OCI-LY1 (cell line): ENCODE measurements around the gene ZNF687.

Experiments
- H2AFZ ChIP-seq: fragments of 200-600 bp; sonication (generic), shearing (Covaris generic); 2 replicates; pipeline ENCODE4 v1.6.0; 2014; ENCODE audit warnings: antibody characterized with exemption, mild to moderate bottlenecking, low read length
- H3F3A ChIP-seq: fragments of 200-600 bp; sonication (generic), shearing (Covaris generic); 2 replicates; pipeline ENCODE4 v1.6.0; 2014; ENCODE audit warnings: mild to moderate bottlenecking, antibody characterized with exemption, low read length, moderate library complexity; ENCODE audit not compliant: insufficient read depth
- H3K27ac ChIP-seq: fragments of 200-600 bp; sonication (generic); 2 replicates; pipeline ENCODE4 v1.5.1; 2014; ENCODE audit warnings: low read length, mixed run types, mild to moderate bottlenecking, low read depth; ENCODE audit not compliant: poor library complexity, severe bottlenecking
- H3K27me3 ChIP-seq: fragments of 200-600 bp; sonication (generic); 2 replicates; pipeline ENCODE4 v1.6.0; 2014; ENCODE audit warnings: antibody characterized with exemption, mild to moderate bottlenecking, low read length, moderate library complexity; ENCODE audit not compliant: insufficient read depth
- H3K36me3 ChIP-seq: fragments of 200-600 bp; sonication (generic); 2 replicates; pipeline ENCODE4 v1.6.1; 2014; ENCODE audit warnings: mild to moderate bottlenecking, antibody characterized with exemption, low read length, moderate library complexity, mixed read lengths; ENCODE audit not compliant: insufficient read depth
- H3K4me1 ChIP-seq: fragments of 200-600 bp; sonication (generic); 2 replicates; pipeline ENCODE4 v1.5.1; 2014; ENCODE audit warnings: mild to moderate bottlenecking, low read length, moderate library complexity; ENCODE audit not compliant: insufficient read depth, severe bottlenecking
- H3K4me2 ChIP-seq: fragments of 200-600 bp; sonication (generic), shearing (Covaris generic); 2 replicates; pipeline ENCODE4 v1.6.1; 2014; ENCODE audit warnings: low read length
- H3K4me3 ChIP-seq: fragments of 200-600 bp; sonication (generic); 2 replicates; pipeline ENCODE4 v1.5.1; 2014; ENCODE audit warnings: low read length, low read depth, mild to moderate bottlenecking, mixed read lengths; ENCODE audit not compliant: poor library complexity, severe bottlenecking
- H3K79me2 ChIP-seq: fragments of 200-600 bp; shearing (Covaris generic); 2 replicates; pipeline ENCODE4 v1.6.1; 2016; ENCODE audit warnings: mixed run types, low read length, mixed read lengths; ENCODE audit not compliant: insufficient read depth
- H3K9ac ChIP-seq: fragments of 200-600 bp; sonication (generic), shearing (Covaris generic); 2 replicates; pipeline ENCODE4 v1.6.1; 2014; ENCODE audit warnings: mild to moderate bottlenecking, low read length, mixed read lengths
- H3K9me2 ChIP-seq: fragments of 200-600 bp; sonication (generic), shearing (Covaris generic); 2 replicates; pipeline ENCODE4 v1.6.1; 2014; ENCODE audit warnings: low read depth, mild to moderate bottlenecking, low read length, mixed read lengths
- H3K9me3 ChIP-seq: fragments of 200-600 bp; shearing (Covaris generic); 2 replicates; pipeline ENCODE4 v1.6.1; 2014; ENCODE audit warnings: low read length, mixed read lengths
- H4K20me1 ChIP-seq: fragments of 200-600 bp; sonication (generic), shearing (Covaris generic); 2 replicates; pipeline ENCODE4 v1.6.0; 2016; ENCODE audit warnings: mild to moderate bottlenecking, low read length; ENCODE audit not compliant: insufficient read depth
- EZH2 ChIP-seq: fragments of 200-600 bp; sonication (generic), shearing (Covaris generic); IDR thresholded peaks from 2 replicates; pipeline ENCODE4 v1.8.0; 2017; ENCODE audit warnings: borderline replicate concordance, mixed run types, mild to moderate bottlenecking, antibody characterized with exemption, low read length, moderate library complexity, mixed read lengths
- TF ChIP-seq, protein P1 (sequence below): fragments of 200-600 bp; sonication (generic), shearing (Covaris generic); IDR thresholded peaks from 2 replicates; pipeline ENCODE4 v1.5.1; 2017; ENCODE audit warnings: mild to moderate bottlenecking, antibody characterized with exemption, low read length, moderate library complexity, mixed read lengths

ZNF687 gene

DNA sequence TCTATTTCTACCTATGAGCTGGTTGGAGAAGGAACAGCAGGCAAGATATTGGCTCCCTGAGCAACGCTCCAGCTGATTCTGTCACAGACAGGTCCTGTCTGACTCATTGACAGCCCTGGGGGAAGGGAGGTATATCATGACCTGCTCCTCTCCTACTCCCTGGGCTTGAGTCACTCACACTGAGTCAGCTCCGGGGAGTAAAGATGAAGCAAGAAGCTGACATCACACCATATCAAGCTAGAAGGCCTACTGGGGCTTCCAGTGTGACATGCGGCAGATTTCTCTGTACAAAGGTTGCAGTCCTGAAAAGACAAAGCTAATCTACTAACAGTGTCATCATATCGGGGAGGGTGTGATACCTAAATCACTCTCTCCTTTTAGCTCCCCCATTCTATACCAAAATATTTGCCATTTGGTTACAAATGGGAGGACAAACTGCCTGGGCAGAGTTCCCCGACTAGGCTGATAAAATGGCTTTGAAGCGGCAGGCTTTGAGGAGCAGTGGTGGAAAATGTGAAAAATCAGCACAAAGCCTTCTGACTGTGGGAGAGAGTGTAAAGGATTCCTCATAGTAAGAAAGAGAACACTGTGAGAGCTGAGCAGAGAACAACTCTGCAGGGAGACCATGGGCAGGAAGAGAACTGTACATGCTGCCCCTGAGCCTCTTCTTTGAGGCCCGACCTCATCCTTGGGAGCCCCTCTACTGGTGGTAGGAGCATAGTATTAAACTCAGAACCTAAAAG lies 29.7 kb downstream of the ZNF687 start:
- no peak overlapping the region for H3K27ac ChIP-seq
- no peak overlapping the region for H3K9ac ChIP-seq
- TF ChIP-seq, protein P1, sequence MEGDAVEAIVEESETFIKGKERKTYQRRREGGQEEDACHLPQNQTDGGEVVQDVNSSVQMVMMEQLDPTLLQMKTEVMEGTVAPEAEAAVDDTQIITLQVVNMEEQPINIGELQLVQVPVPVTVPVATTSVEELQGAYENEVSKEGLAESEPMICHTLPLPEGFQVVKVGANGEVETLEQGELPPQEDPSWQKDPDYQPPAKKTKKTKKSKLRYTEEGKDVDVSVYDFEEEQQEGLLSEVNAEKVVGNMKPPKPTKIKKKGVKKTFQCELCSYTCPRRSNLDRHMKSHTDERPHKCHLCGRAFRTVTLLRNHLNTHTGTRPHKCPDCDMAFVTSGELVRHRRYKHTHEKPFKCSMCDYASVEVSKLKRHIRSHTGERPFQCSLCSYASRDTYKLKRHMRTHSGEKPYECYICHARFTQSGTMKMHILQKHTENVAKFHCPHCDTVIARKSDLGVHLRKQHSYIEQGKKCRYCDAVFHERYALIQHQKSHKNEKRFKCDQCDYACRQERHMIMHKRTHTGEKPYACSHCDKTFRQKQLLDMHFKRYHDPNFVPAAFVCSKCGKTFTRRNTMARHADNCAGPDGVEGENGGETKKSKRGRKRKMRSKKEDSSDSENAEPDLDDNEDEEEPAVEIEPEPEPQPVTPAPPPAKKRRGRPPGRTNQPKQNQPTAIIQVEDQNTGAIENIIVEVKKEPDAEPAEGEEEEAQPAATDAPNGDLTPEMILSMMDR: no peak
- no peak for TF ChIP-seq EZH2
- H3F3A ChIP-seq: no peaks in the 10 kb centered on the region
- H3K9me2 ChIP-seq: no peaks in the 10 kb centered on the region
- H3K79me2 ChIP-seq: no peaks in the 10 kb centered on the region
- H4K20me1 ChIP-seq: no peaks in the 10 kb centered on the region
- H3K36me3 ChIP-seq: peaks cover 87% of the 10 kb centered on the region
- H3K27me3 ChIP-seq: no peaks in the 10 kb centered on the region
- H3K4me1 ChIP-seq: no peaks in the 10 kb centered on the region
- no peak overlapping the region for H2AFZ ChIP-seq
- no peak overlapping the region for H3K4me2 ChIP-seq
- H3K4me3 ChIP-seq: no peak overlapping the region
- no peaks in the 10 kb centered on the region for H3K9me3 ChIP-seq

GRCh38 chr1:151312411-151312810 lies 30.3 kb downstream of the ZNF687 start:
- no peaks in the 10 kb centered on the region for H3K9me3 ChIP-seq
- no peaks in the 10 kb centered on the region for H3K9me2 ChIP-seq
- H3K4me2 ChIP-seq: no peak overlapping the region
- H4K20me1 ChIP-seq: no peaks in the 10 kb centered on the region
- peaks cover 83% of the 10 kb centered on the region for H3K36me3 ChIP-seq
- H3K4me3 ChIP-seq: no peak overlapping the region
- H2AFZ ChIP-seq: no peak overlapping the region
- H3K79me2 ChIP-seq: no peaks in the 10 kb centered on the region
- H3K27me3 ChIP-seq: no peaks in the 10 kb centered on the region
- H3K27ac ChIP-seq: no peak overlapping the region
- no peak overlapping the region for H3K9ac ChIP-seq
- H3F3A ChIP-seq: no peaks in the 10 kb centered on the region
- no peak for TF ChIP-seq EZH2
- TF ChIP-seq, protein P1: no peak
- H3K4me1 ChIP-seq: no peaks in the 10 kb centered on the region

DNA sequence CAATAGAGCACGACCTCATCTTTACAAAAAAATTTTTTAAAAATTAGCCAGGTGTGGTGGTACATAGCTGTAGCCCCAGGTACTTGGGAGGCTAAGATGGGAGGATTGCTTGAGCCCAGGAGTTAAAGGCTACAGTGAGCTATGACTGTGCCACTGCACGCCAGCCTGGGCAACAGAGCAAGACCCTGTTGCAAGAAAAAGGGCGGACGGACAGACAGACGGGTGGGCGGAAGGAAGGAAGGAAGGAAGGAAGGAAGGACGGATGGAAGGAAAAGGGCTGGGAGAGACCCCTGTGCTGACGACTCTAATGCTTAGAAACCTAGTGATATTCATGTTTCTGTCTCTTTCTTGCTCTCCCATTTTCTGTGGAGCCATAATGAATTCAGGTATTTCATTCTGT lies 30.7 kb downstream of the ZNF687 start:
- no peaks in the 10 kb centered on the region for H4K20me1 ChIP-seq
- H3K4me2 ChIP-seq: no peak overlapping the region
- H3K36me3 ChIP-seq: peaks cover 83% of the 10 kb centered on the region
- no peak overlapping the region for H2AFZ ChIP-seq
- TF ChIP-seq, protein P1: no peak
- no peak for TF ChIP-seq EZH2
- H3K79me2 ChIP-seq: no peaks in the 10 kb centered on the region
- no peak overlapping the region for H3K27ac ChIP-seq
- H3K9me3 ChIP-seq: no peaks in the 10 kb centered on the region
- H3F3A ChIP-seq: no peaks in the 10 kb centered on the region
- H3K9me2 ChIP-seq: no peaks in the 10 kb centered on the region
- no peaks in the 10 kb centered on the region for H3K4me1 ChIP-seq
- no peak overlapping the region for H3K4me3 ChIP-seq
- H3K27me3 ChIP-seq: no peaks in the 10 kb centered on the region
- no peak overlapping the region for H3K9ac ChIP-seq
